ENCODE measurements around the gene TEX264. TPM values are rescaled to one million over a fixed set of nuclear protein-coding genes. Genes with fewer than 3 reads are reported as not detected.

TEX264 gene
- total and polyA plus RNA-seq, 2 of the 13 experiments (the other 11 are each of a cell fraction or from before 2014, with no cell fraction given) = 35.2 to 52.1 TPM

DNA sequence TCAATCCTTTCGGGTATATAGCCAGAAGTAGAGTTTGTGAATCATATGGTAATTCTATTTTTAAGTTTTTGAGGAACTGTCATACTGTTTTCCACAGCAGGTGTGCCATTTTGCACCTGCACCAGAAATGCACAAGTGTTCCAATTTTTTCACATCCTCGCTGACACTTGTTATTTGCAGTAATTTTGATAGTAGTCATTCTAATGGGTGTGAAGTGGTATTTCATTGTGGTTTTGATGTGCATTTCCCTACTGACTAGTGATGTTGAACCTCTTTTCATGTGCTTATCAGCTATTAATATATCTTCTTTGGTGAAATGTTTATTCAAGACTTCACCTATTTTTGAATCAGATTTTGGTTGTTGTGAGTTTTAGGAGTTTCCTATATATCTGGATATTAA lies 64.9 kb downstream of the TEX264 start (continued):
- TF ChIP-seq, protein P1, sequence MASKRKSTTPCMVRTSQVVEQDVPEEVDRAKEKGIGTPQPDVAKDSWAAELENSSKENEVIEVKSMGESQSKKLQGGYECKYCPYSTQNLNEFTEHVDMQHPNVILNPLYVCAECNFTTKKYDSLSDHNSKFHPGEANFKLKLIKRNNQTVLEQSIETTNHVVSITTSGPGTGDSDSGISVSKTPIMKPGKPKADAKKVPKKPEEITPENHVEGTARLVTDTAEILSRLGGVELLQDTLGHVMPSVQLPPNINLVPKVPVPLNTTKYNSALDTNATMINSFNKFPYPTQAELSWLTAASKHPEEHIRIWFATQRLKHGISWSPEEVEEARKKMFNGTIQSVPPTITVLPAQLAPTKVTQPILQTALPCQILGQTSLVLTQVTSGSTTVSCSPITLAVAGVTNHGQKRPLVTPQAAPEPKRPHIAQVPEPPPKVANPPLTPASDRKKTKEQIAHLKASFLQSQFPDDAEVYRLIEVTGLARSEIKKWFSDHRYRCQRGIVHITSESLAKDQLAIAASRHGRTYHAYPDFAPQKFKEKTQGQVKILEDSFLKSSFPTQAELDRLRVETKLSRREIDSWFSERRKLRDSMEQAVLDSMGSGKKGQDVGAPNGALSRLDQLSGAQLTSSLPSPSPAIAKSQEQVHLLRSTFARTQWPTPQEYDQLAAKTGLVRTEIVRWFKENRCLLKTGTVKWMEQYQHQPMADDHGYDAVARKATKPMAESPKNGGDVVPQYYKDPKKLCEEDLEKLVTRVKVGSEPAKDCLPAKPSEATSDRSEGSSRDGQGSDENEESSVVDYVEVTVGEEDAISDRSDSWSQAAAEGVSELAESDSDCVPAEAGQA (IDR thresholded peaks at IDR 0.05; ENCODE audit: low read depth) = no peak
- TF ChIP-seq, protein P1 (CRISPR knock-in tag; IDR thresholded peaks at IDR 0.05; ENCODE audit: borderline replicate concordance) = no peak

GRCh38 chr3:51739110-51739509 lies 68.1 kb downstream of the TEX264 start:
- intact Hi-C loops (cut with micrococcal nuclease; ENCODE audit: unreplicated experiment) = no loop called here
- DNase-seq (ENCODE audit: low spot score) (no peak), FAIRE-seq (no peak), ATAC-seq (no peak)
- Histone ChIP-seq H3K27me3 (ENCODE audit: control insufficient read depth in 1 of 2, insufficient read depth in 2 of 2, low read length in 2 of 2) (peaks cover 0 to 8% of the 10 kb centered on the region in 2 experiments; a peak in 1 of 5 replicates), H3K36me3 (replicated peaks in 1 of 2; ENCODE audit: control insufficient read depth in 1 of 2, insufficient read depth in 2 of 2, low read length in 2 of 2) (no peaks in the 10 kb centered on the region), H3K4me2 (ENCODE audit: low read depth, low read length) (no peak overlapping the region), H2AFZ (ENCODE audit: low read length) (no peak overlapping the region), H3K27ac (ENCODE audit: extremely low read length, insufficient read depth, low read length) (no peak overlapping the region), H3K4me3 (replicated peaks in 1 of 3; ENCODE audit: insufficient read depth in 1 of 3, low read depth in 2 of 3, low read length in 3 of 3) (no peak overlapping the region), H3K9ac (ENCODE audit: insufficient read depth, low read depth, low read length) (no peak overlapping the region), H3K9me3 (ENCODE audit: low read length) (no peaks in the 10 kb centered on the region), H3K79me2 (ENCODE audit: insufficient read depth, low read length) (no peaks in the 10 kb centered on the region), H4K20me1 (ENCODE audit: insufficient read depth, low read length) (no peaks in the 10 kb centered on the region), H3K4me1 (ENCODE audit: insufficient read depth, low read length) (peaks cover 13% of the 10 kb centered on the region)
- in situ Hi-C loops (cut with HindIII; ENCODE audit: extremely low pct_ligation_motif_present, low pct_unique_long_range_greater_than_20kb) = no loop called here
- no TSS peak for BruUV-seq (replicated peaks)
- 2% methylated on average over 4 of the region's 4 CpGs for WGBS (ENCODE audit: low lambda C conversion rate)
- CTCF ChIA-PET (ENCODE audit: low intra/inter-chr PET ratio, low total read pairs) = no interaction called here
- POLR2A ChIA-PET = no interaction called here
- TF ChIP-seq HOMEZ (CRISPR knock-in tag; IDR thresholded peaks at IDR 0.05; ENCODE audit: low read depth) = no peak
- TF ChIP-seq, protein P2, sequence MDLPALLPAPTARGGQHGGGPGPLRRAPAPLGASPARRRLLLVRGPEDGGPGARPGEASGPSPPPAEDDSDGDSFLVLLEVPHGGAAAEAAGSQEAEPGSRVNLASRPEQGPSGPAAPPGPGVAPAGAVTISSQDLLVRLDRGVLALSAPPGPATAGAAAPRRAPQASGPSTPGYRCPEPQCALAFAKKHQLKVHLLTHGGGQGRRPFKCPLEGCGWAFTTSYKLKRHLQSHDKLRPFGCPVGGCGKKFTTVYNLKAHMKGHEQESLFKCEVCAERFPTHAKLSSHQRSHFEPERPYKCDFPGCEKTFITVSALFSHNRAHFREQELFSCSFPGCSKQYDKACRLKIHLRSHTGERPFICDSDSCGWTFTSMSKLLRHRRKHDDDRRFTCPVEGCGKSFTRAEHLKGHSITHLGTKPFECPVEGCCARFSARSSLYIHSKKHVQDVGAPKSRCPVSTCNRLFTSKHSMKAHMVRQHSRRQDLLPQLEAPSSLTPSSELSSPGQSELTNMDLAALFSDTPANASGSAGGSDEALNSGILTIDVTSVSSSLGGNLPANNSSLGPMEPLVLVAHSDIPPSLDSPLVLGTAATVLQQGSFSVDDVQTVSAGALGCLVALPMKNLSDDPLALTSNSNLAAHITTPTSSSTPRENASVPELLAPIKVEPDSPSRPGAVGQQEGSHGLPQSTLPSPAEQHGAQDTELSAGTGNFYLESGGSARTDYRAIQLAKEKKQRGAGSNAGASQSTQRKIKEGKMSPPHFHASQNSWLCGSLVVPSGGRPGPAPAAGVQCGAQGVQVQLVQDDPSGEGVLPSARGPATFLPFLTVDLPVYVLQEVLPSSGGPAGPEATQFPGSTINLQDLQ (CRISPR knock-in tag; IDR thresholded peaks at IDR 0.05) = no peak
- TF ChIP-seq HIC2 (CRISPR knock-in tag; IDR thresholded peaks at IDR 0.05; ENCODE audit: low read depth) = no peak
- TF ChIP-seq ZIK1 (CRISPR knock-in tag; IDR thresholded peaks at IDR 0.05; ENCODE audit: borderline replicate concordance, low read depth) = no peak
- TF ChIP-seq, protein P3, sequence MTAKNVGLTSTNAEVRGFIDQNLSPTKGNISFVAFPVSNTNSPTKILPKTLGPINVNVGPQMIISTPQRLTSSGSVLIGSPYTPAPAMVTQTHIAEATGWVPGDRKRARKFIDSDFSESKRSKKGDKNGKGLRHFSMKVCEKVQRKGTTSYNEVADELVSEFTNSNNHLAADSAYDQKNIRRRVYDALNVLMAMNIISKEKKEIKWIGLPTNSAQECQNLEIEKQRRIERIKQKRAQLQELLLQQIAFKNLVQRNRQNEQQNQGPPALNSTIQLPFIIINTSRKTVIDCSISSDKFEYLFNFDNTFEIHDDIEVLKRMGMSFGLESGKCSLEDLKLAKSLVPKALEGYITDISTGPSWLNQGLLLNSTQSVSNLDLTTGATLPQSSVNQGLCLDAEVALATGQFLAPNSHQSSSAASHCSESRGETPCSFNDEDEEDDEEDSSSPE (CRISPR knock-in tag; IDR thresholded peaks at IDR 0.05) = no peak
- no peak for TF ChIP-seq KAT8 (CRISPR knock-in tag; IDR thresholded peaks at IDR 0.05)
- TF ChIP-seq, protein P4, sequence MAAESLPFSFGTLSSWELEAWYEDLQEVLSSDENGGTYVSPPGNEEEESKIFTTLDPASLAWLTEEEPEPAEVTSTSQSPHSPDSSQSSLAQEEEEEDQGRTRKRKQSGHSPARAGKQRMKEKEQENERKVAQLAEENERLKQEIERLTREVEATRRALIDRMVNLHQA (CRISPR knock-in tag; IDR thresholded peaks at IDR 0.05) = no peak
